Measurements from ENCODE around the gene DDX59.
A peak's percentile ranks its signal among the peaks of the same experiment; 100 is the strongest.

The DDX59 gene

GRCh38 chr1:200628223-200628881 lies 41.4 kb downstream of the DDX59 start:
- no peak for DNase-seq

GRCh38 chr1:200627575-200628222 lies 42.0 kb downstream of the DDX59 start:
- DNase-seq, result no peak

- no peak for DNase-seq
Observed at GRCh38 chr1:200626853-200627534, 42.7 kb downstream of the DDX59 start.

GRCh38 chr1:200625381-200625824 lies 44.3 kb downstream of the DDX59 start:
- DNase-seq, result no peak

GRCh38 chr1:200624679-200625335 lies 44.9 kb downstream of the DDX59 start:
- no peak for DNase-seq

- DNase-seq, result peak; percentile 94
Observed at GRCh38 chr1:200620273-200621131, 49.2 kb downstream of the DDX59 start, which contains the start of gene KIF14. Gene KIF14, minus strand, starts transcription at chr1:200620751. Its CDS starts 2,028 bp downstream, at chr1:200618723.

GRCh38 chr1:200619894-200620272 lies 49.8 kb downstream of the DDX59 start:
- DNase-seq, result no peak

GRCh38 chr1:200610846-200611245 lies 58.9 kb downstream of the DDX59 start:
- no peak for DNase-seq

GRCh38 chr1:200602632-200603031 lies 67.1 kb downstream of the DDX59 start:
- no peak for DNase-seq

Measured in right forelimb (tissue), 1 donor.